NCI-H2081 treated with DMSO at 0.1 percent for 48 hours (cell line): ENCODE results near the gene NEURL1B.
"Not testable (repeated sequence)": the region's sequence is repeated elsewhere in the genome, so short reads cannot be mapped to it uniquely, and the experiment has no call there.

ENCODE experiments used
- DNase-seq: peaks from one replicate; lab custom pipeline; 2025; lab: John Stamatoyannopoulos, UW

NEURL1B gene, protein sequence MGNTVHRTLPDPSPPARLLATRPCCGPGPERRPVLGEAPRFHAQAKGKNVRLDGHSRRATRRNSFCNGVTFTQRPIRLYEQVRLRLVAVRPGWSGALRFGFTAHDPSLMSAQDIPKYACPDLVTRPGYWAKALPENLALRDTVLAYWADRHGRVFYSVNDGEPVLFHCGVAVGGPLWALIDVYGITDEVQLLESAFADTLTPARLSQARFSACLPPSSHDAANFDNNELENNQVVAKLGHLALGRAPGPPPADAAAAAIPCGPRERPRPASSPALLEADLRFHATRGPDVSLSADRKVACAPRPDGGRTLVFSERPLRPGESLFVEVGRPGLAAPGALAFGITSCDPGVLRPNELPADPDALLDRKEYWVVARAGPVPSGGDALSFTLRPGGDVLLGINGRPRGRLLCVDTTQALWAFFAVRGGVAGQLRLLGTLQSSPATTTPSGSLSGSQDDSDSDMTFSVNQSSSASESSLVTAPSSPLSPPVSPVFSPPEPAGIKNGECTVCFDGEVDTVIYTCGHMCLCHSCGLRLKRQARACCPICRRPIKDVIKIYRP

GRCh38 chr5:172640822-172641358, at the start of gene NEURL1B:
Gene NEURL1B (plus strand): TSS chr5:172641263. CDS start chr5:172641407, 144 bp downstream.
- DNase-seq = no peak

GRCh38 chr5:172591636-172592035, 49.4 kb upstream of the NEURL1B start:
- DNase-seq = no peak

- DNase-seq = no peak
Observed at GRCh38 chr5:172592881-172593280, 48.2 kb upstream of the NEURL1B start.

DNA sequence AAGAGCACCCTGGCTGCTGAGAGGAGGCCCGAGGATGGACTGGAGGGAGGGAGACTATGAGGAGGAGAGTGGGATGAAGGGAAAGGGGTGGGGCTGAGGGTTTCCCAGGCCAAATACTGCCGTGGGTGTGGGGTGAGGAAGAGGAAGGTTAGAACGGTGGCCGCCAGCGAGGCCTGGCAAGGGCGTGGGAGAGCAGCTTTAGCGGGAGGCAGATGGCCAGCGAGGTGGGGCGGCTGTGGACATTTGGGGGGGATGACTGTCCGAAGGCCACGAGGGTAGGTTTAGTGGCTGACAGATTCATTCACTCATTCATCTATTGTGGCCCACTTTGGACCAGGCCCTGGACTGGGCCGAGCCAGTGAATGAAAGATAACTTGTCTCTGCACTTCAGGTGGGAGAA, 47.8 kb upstream of the NEURL1B start:
- no peak for DNase-seq

DNA sequence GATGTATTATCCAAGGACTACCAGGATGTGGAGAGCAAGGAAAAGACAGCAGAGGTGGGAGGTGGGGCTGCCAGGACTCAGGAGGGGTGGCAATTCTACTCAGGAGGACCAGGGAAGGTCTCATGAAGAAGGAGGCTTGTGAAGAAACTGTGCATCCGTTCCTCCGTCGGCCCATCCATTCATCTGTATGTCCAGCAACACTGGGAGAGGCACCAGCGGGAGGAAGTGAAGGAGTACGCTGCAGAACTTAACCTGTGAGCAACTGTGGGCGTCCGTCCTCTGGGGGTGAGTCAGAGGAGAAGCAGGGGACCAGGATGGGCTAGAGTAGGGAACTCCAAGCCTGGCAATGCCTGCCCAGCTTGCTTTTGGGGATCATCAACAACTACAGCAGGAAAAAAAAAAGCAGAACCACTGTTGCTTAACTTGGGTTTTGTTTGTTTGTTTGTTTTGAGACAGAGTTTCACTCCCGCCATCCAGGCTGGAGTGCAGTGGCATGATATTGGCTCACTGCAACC, 47.3 kb upstream of the NEURL1B start:
- no peak for DNase-seq

- DNase-seq = no peak
Observed at GRCh38 chr5:172594431-172594830, 46.6 kb upstream of the NEURL1B start.

- DNase-seq = no peak
Observed at GRCh38 chr5:172594867-172595466, 46.1 kb upstream of the NEURL1B start.

DNA sequence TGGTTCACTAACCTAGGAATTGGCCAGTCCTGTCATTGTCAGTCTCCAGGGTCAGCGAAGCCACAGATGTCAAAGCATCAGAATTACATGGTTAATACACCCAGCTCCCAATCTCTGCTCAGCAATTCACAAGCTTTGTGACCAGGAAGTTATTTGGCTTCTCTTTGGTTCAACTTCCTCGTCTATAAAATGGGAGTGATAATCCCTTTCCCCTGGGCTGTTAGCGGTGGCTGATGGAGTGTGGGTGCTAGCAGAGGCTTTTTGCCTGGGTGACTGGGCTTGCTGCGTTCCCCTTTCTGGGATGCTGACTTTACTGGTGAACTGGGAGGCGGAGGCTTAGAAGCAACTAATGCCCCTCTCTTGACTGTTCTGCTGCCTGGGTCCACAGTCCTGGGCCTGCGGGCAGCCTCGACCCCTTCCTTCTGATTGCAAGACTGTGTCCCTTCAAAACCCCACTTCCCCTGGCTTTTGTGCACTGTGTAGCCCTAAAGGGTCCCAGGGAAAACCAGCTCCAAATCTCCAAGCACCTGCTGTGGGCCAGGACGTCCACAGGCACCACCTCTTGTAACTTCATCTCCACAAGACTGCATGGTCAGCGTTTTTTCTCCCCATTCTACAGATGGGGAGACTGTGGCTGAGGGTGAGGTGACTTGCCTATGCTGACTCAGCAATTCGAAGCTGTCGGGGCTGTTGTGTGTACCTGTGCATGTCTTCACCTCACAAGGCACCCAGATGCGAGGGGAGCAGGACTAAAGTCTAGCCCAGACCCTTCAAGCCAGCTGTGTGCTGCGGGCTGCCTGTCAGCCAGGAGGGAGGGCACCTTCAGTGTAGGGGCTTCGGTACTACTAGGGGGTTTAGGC, 45.2 kb upstream of the NEURL1B start:
- no peak for DNase-seq

DNA sequence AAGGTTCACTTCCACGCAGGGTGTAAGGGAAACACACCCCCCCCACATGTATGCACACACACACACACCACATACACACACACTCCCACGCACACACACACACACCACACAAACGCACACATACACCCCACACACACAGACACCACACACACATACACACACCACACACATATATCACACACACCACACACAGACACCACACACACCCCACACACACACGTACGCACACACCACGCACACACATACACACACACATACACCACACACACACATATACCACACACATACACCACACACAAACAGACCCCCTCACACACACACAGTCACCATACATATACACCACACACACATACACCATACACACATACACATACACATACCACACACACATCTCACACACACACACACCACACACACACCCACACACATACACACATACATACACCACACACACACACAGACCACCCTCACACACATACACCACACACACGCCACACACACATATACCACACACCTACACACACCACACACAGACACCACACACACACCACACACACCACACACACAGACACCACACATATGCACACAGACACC, 44.3 kb upstream of the NEURL1B start:
- DNase-seq = no peak

- no peak for DNase-seq
Observed at GRCh38 chr5:172597755-172598155, 43.3 kb upstream of the NEURL1B start.

GRCh38 chr5:172598251-172599203, 42.5 kb upstream of the NEURL1B start:
- no peak for DNase-seq

DNA sequence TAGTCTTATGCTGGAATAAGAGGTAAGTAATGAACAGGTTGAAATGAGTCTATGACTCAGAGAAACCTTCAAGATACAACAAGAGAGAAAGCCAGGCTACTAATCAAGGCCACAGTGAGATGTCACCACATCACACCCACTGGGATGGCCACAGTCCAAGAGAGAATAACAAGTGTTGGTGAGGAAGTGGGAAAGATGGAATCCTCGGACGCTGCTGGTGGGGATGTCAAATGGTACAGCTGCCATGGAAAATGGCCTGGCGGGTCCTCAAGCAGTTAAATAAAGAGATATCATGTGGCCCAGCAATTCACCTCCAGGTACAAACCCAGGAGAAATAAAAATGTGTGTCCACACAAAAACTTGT, 41.9 kb upstream of the NEURL1B start:
- DNase-seq = no peak

- no peak for DNase-seq
Observed at GRCh38 chr5:172600571-172600970, 40.5 kb upstream of the NEURL1B start.

- DNase-seq = not testable (repeated sequence)
Observed at GRCh38 chr5:172601576-172601975, 39.5 kb upstream of the NEURL1B start.

DNA sequence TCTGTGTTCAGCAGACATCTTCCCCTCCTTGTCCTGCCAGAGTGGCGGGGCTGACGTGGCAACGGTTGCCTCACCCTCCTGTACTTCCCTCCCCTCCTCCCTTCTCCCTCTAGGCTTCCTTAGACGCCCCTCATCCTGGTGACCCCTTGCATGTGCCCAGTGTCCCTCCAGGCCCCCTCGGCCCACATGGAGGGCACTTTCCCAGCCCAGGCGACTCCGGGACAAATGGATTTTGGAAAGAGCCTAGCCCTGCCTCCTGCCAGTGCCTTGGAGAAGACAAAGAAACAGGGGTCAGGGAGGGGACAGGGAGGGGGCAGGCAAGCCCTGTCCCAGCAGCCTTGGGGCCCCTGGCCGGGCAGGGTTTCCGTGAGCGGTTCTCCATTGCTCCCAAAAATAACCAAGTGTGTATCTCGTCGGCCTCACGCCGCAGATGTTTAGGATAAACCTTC, 38.3 kb upstream of the NEURL1B start:
- DNase-seq = no peak

GRCh38 chr5:172603251-172603806, 37.7 kb upstream of the NEURL1B start:
- DNase-seq = no peak

DNA sequence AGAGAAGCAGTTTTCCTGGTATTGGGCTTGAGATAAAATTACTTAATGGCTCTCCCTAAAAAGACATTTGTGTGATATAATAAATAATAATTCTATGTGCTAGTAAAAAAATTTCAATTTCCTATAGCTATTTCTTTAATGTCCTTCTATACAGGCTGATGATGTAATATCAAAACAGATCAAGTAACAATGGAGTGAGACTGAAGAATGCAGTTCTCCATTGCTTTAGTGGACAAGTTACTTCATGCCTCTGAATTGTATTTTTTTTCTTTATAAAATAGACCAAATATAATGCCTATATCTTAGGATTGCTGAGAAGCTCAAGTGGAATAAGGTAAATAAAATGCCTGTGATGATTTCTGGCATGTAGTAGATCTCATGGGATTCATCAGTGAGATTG, 35.6 kb upstream of the NEURL1B start:
- DNase-seq = no peak

DNA sequence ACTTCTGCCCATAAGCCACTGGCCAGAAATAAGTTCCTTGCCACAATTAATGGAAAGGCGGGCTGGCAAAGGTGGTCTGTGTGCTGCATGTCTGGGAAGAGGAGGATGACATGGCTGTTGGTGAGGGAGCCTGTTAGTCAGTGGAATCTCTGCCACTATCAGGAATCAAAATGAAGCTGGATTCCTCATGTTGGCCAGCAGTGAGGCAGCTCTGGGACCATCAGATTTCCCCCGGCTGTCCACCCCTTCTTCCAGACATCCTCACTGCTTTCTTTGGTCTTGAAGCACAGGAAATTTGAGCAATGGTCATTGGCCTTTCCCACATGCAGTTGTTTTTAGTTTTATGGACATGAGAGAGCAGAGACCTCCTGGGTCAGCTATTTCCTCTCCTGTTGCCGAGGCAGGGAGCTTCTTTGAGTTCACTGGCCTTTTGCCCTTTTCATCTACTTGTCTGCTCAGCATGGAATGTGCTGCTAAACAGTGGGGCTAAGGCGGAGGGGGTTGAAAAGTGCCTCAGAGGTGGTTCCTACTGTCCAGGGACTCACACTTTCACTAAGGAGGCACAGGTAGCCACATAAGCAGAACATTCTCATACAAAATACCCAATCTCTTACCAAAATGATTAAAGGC, 34.8 kb upstream of the NEURL1B start:
- DNase-seq = no peak

DNA sequence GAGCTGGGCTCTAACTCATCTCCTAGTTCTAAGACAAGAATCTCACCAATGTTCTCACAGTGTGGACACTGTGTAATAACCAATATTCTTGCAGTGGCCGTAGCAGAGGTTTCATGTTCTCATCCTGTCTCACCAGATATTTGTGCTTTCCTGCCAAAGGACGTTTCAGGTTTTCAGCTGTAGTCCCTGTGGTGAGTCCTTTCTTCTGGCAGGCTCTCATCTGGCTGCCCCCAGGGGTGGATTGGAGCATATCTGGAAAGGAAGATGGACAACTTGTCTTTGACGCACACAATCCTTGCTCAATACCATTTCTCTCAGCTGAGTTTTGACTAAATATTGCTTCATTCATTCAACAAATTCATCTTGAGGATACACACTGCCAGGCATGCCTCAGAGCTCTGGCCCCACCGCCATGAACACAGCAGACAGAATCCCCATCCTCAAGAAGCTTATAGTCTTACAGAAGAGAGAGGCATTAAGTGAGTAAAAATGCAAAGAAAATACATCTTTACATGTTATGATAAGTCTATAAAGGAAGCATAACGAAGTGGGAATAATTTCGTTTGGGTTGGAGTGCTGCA, 33.8 kb upstream of the NEURL1B start:
- DNase-seq = no peak
